HCT116 (cell line): Measurements from ENCODE around the gene WDR44.

Experiments
- CEBPB ChIP-seq: IDR thresholded peaks from 2 replicates; pipeline ENCODE4 v1.6.1; 2012; ENCODE audit warnings: low read depth
- CTCF ChIP-seq, 3 experiments: fragments of 200-600 bp in 1 of 3; sonication (generic) in 1 of 3; IDR thresholded peaks in 2 of 3; conservative IDR thresholded peaks in 1 of 3; 2 replicates each; pipeline ENCODE4 v1.5.1; 2012 to 2017; ENCODE audit warnings: low read depth in 2 of 3, low read length in 2 of 3, antibody characterized with exemption in 1 of 3, borderline replicate concordance in 1 of 3, control low read depth in 1 of 3, mild to moderate bottlenecking in 1 of 3, mixed read lengths in 1 of 3, mixed run types in 1 of 3, moderate library complexity in 1 of 3; ENCODE audit not compliant: insufficient read depth in 1 of 3
- EZH2 ChIP-seq: fragments of 200-600 bp; sonication (generic); IDR thresholded peaks from 2 replicates; pipeline ENCODE4 v1.6.1; 2017; ENCODE audit warnings: antibody characterized with exemption, mixed run types
- EZH2phosphoT487 ChIP-seq: fragments of 200-600 bp; IDR thresholded peaks from 2 replicates; pipeline ENCODE4 v1.6.1; 2018; ENCODE audit warnings: antibody characterized with exemption, borderline replicate concordance
- POLR2A ChIP-seq: IDR thresholded peaks from 2 replicates; pipeline ENCODE4 v1.7.0; 2011; ENCODE audit warnings: borderline replicate concordance; ENCODE audit not compliant: insufficient read depth, insufficient read length; ENCODE audit errors: extremely low read depth
- POLR2AphosphoS5 ChIP-seq: IDR thresholded peaks from 2 replicates; pipeline ENCODE4 v1.6.1; 2011; ENCODE audit warnings: mild to moderate bottlenecking, low read depth, low read length, moderate library complexity
- RAD21 ChIP-seq: IDR thresholded peaks from 2 replicates; pipeline ENCODE4 v1.6.1; 2012; ENCODE audit warnings: low read depth, mild to moderate bottlenecking
- SP1 ChIP-seq: IDR thresholded peaks from 2 replicates; pipeline ENCODE4 v1.6.1; 2012; ENCODE audit warnings: low read depth
- ZNF274 ChIP-seq: fragments of 200-500 bp; sonication (Bioruptor generic); IDR thresholded peaks from 2 replicates; pipeline ENCODE4 v1.6.1; 2014; ENCODE audit warnings: mild to moderate bottlenecking, low read depth, low read length, inconsistent platforms

- TF ChIP-seq POLR2A = no peak
- TF ChIP-seq CEBPB = no peak
- TF ChIP-seq CTCF (IDR thresholded peaks at IDR 0.05 in 2 of 3, conservative IDR thresholded peaks at IDR 0.05 in 1 of 3; ENCODE audit: borderline replicate concordance in 1 of 3, insufficient read depth in 1 of 3, low read depth in 2 of 3, low read length in 2 of 3) = no peak
- TF ChIP-seq POLR2AphosphoS5 = no peak
- TF ChIP-seq ZNF274 = no peak
- no peak for TF ChIP-seq SP1
- TF ChIP-seq EZH2phosphoT487 = no peak
- no peak for TF ChIP-seq EZH2
- TF ChIP-seq RAD21 = no peak
Measured at GRCh38 chrX:118329175-118329574, 16.7 kb upstream of the WDR44 start.
